Stimulated activated CD4-positive, alpha-beta T cell treated with anti-CD3 and anti-CD28 coated beads, Interleukin-4, amount 100 ng/mL, for 1 hour (primary cell): ENCODE results near the gene ARHGAP29.

Experiments used
- DNase-seq: peaks from one replicate; pipeline ENCODE4 v3.0.0-alpha.2; 2020

ARHGAP29 gene, protein sequence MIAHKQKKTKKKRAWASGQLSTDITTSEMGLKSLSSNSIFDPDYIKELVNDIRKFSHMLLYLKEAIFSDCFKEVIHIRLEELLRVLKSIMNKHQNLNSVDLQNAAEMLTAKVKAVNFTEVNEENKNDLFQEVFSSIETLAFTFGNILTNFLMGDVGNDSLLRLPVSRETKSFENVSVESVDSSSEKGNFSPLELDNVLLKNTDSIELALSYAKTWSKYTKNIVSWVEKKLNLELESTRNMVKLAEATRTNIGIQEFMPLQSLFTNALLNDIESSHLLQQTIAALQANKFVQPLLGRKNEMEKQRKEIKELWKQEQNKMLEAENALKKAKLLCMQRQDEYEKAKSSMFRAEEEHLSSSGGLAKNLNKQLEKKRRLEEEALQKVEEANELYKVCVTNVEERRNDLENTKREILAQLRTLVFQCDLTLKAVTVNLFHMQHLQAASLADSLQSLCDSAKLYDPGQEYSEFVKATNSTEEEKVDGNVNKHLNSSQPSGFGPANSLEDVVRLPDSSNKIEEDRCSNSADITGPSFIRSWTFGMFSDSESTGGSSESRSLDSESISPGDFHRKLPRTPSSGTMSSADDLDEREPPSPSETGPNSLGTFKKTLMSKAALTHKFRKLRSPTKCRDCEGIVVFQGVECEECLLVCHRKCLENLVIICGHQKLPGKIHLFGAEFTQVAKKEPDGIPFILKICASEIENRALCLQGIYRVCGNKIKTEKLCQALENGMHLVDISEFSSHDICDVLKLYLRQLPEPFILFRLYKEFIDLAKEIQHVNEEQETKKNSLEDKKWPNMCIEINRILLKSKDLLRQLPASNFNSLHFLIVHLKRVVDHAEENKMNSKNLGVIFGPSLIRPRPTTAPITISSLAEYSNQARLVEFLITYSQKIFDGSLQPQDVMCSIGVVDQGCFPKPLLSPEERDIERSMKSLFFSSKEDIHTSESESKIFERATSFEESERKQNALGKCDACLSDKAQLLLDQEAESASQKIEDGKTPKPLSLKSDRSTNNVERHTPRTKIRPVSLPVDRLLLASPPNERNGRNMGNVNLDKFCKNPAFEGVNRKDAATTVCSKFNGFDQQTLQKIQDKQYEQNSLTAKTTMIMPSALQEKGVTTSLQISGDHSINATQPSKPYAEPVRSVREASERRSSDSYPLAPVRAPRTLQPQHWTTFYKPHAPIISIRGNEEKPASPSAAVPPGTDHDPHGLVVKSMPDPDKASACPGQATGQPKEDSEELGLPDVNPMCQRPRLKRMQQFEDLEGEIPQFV

DNA sequence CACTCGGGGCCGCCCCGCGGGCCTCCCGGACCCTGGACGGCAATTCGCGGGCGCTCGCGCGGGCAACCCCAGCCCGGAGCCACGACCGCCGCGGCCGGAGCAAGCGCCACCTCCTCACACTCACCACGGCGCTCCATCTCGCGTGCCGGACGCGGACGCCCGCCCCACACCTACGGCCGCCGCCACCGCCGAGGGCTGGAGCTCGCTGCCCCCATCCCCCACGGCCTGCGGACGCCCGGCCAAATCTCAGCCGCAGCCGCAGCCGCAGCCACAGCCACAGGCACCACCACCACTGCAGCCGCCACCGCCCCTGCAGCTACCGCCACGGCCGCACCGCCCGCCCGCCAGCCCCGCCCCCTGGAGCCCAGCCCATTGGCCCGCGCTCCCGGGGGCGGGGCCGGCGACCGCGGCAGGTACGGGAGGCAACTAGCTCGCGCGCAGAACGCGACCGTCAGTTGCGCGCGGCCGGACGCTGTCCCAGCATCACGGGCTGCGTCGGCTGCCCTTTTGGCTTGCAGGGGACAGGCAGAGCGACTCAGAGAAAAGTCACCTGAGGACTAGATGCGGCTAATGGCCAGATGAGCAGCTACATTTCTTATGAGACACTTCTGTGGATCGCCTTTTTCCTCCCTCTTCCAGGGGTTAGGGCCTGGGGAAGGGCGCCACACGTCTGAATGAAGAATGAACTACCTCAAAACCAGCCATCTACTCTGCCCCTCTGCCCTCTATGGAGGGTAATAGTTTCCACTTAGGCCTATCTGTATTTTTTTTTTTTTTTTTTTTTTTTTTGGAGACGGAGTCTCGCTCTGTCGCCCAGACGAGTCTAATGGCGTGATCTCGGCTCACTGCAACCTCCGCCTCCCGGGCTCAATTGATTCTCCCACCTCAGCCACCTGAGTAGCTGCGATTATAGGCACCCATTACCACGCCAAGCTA is at the start of gene ARHGAP29:
TSS of gene ARHGAP29 (minus strand) at position 294 of the 936 bp plus-strand sequence. CDS start 5,973 bp downstream, outside the sequence.
- peak; percentile 58 for DNase-seq

DNA sequence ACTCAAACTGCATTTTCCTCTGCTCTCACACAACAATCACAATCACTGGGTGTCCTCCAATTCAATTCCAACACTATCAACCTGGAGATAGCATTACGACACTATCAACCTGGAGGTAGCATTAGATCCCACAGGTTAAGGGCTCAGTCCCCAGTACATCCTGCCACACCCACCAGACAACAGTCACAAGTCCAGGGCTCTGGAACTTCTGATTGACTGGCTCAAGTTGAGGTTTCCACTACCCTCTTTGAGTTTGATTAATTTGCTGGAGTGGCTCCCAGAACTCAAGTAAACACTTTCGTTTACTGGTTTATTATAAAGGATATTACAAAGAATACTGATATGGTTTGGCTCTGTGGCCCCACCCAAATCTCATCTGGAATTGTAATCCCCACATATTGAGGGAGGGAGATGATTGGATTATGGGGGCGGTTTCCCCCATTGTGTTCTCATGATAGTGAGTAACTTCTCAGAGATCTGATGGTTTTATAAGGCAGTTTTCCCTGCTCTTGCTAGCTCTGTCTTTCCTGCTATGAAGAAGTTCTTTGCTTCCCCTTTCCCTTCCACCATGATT is 49.6 kb upstream of the ARHGAP29 start:
- no peak for DNase-seq

DNA sequence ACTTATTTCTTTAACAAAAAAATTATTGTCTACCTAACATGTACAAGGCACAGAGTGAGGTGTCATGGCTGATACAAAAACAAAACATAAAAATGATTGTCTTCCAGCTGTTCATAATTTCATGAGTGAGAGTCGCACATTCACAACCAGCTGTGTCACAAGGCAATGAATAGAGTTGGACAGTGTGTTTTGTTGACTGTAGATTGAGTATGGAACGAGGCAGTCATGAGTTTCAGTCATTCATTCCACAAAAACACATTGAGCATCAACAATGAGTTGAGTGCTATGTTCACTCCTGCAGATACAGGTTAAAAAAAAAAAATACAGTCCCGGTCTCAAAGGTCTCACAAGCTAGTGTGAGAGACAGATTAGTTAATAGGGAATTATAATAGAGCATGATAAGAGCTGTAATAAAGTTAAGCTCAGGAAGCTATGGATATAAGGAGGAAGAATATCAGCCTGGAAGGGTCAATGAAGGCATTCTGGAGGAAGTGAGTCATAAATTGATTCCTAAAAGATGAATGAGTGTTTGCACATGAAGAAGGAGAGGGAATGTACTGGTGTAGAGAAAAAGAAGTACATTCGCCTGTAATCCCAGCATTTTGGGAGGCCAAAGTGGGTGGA is 47.8 kb upstream of the ARHGAP29 start:
- DNase-seq: no peak

DNA sequence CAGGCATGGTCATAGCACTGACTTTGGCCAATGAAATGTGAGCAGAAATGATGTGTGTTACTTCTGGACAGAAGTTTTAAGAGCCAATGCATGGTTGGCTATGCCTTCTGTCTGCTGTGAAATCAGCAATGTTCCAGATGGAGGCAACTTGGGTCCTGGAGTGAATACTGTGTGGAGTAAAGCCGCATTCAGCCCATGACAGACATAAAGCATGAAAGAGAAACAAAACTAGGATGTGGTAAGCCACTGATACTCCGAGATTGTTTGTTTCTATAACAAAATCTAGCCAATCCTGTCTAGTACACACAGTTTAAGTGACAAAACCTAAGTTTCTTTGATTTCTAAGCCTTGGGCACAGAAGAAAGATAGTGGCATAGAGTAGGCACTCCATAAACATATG is 47.1 kb upstream of the ARHGAP29 start:
- DNase-seq: no peak

DNA sequence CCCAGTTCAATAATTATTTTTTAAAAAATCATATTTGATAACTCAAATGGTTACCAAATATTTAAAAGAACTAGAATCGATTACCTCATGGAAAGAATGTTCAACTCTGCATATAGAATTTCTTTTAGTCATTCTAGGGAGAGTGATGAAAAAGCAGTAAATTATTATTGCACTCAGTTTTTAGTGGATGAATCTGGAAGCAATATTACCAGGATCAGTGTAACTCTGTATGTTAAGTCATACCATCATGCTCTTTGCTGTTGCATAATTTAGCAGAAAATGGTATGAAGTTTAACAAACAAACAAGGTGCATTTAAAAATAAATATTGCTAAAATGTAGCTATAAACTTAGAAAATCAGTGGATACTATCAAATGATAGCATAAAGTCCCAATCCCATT is 46.1 kb upstream of the ARHGAP29 start:
- DNase-seq: no peak

DNA sequence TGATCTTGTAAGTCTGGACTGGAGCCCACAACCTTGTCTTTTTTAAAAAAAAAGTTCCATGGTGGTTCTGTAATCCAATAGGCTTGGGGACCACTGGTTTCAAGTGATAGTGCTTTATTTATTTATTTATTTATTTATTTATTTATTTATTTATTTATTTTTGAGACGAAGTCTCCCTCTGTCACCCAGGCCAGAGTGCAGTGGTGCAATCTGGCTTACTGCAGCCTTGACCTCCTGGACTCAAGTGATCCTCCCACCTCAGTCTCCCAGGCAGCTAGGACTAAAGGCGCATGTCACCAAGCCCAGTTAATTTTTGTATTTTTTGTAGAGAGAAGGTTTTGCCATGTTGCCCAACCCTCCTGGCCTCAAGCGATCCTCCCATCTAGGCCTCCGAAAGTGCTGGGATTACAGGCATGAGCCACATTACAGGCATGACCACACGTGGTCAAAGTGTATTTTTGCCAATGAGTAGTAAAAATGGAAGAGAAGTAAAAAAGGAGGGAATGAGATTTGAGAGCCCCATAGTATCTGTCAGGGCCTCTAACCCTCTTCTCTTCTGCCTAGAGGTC is 44.8 kb upstream of the ARHGAP29 start:
- no peak for DNase-seq

DNA sequence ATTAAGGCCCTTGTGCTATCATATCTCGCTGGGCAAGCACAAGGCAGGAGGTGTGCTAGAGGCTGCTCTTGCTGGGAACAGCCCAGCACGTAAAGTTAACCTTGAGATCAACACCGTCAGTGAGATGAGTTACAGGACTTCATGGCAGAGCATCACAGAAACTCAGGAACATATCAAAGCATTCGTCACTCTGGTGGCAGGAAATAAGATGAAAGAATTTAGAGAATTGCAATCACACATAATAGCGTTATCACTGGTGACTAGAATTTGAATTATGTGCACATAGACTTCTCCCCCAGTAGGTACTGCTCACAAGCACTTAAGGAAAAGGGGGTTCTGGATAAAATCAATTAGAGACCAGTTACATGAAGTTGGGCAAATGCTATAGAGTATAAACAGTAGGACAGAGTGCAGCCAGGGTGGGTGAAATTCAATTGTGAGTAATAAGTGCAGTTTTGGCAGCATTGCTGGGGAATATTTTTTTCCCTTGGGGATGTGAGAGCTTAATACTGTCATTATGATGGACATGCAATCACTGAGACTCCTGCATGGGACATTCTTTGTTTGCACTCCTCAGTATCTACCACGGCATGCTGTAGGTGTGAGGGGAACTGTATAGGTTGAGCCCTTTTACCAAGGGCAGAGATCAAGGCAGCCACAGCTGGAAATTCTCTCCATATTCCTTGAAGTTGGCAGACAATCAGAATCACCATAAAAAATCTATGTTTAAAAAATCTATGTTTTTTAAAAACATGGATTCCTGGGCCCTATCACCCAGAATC is 44.2 kb upstream of the ARHGAP29 start:
- no peak for DNase-seq

DNA sequence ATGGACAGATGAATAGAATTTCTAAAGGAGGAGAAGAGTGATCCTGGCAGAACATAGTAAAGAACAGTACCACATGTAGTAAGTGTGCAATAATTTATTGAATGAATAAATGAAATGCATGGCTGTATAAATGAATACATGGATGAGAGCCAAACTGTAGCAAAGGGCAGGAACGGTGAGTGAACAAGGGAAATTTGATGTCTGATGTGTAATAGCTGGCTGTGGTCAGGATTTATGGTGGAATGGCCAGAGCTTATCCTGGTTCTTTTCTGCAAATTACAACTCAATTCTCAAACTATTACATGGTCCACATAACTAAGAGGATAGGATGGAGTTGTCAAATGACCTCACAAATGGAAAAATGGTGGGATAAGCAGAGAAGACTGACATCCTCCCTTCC is 43.2 kb upstream of the ARHGAP29 start:
- DNase-seq: no peak

DNA sequence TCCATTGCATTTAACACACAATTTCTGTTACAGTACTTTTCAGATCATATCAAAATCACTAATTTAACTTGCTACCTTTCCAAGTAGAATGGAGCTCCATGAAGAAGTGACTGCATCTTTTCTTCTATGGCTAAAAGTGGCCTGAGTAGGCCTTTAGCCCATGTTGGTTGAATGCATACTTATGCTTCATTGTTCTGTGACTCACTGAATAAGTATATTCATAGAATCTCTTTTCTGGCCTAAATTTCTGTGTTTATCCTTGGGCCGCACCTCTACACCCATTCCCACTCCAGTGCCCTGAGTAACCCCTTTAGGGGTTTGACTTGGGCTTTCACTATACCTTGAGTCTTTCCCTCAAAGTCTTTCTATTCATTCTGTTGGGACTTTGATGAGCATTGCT is 42.1 kb upstream of the ARHGAP29 start:
- no peak for DNase-seq

DNA sequence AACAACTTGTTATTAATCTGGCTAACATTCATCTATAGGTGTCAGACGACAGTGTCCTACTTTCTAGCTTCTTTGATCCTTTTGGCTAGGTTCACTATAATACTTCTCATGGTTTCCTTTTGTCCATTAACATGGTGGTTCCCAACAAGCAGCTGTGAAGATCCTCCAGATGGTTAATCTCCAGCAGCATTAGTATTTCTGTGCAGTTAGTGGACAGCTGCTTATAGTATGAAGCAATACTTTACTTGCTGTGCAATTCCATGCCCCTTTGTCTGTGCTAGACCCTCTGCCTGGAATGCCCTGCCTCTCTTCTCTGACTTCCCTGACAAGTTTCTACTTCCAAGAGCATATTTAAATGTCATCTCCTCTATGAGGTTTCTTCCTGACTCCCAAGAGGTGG is 41.7 kb upstream of the ARHGAP29 start:
- no peak for DNase-seq

DNA sequence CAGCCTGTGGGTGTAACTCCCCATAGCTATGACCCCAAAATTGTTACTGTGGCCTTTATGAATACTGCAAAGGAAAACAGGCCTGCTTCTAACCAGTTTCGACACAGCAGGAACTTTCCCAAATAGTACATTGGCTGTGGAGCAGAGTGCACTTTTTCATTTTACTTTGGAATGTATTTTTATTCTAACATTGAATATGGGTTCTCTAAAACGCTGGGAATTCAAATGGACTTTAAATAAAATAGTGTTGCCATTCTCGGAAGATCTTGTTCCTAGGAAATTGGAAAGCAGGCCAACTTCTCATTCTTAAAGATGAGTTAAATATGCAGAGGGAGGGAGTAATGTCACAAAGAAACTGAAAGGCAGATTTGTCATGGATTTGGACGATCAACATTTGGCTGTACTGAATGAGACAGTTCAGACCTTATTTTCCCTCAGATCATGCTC is 39.6 kb upstream of the ARHGAP29 start:
- DNase-seq: no peak

DNA sequence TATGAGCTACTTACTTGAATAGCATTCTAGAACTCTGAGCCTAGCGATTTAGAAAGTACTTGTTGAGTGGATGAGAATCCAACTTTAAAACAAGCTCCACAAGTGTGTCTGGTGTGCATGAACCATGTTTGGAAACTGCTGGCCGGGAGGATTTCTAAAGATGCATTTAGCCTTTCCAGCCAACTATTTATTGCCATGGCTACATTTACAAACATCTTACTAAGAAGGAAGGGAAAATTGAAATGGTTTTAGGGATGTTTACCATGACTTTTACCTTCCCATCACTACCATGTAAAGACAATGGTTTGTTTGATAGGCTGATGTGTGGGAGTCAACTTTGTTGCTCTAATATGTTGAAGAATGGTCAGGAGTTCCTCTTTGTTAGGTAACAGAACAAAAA is 37.7 kb upstream of the ARHGAP29 start:
- no peak for DNase-seq

DNA sequence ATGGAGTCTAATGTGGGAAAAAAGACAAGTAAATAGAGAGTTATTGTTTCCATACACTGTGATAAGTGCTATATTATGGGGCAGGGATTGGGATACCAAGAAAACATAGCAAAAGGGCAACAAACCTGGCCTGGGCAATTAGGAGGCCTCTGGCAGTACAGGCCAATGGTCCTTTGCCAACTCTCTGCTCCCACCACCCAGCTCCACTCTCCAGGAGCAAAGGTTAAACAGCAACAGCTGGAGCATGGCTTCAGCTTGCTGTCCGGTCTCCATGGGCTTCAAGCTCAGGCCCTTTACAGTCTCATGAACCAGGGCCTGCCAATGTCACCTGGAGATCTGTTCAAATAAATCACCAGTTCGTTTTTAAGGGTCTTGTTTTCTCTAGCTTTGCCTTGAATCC is 37.2 kb upstream of the ARHGAP29 start:
- DNase-seq: no peak

DNA sequence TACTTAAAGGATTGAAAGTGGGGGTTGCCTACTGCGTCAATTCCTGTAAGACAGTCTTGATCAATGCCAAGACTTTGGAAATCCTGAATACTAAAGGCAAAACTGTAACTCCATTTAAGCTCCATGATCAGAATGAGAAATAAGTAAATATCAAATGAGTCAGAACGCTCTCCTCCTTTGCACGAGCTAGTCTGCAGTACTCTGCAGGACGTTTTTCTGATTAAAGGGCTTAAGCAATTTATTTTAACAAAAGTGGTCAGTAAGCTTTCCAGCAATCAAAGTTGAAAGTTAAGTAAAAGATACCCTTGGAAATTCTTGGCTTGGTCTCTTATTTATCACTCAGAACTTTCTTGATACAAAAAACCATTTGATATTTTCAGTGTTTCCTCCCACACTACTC is 35.7 kb upstream of the ARHGAP29 start:
- no peak for DNase-seq

DNA sequence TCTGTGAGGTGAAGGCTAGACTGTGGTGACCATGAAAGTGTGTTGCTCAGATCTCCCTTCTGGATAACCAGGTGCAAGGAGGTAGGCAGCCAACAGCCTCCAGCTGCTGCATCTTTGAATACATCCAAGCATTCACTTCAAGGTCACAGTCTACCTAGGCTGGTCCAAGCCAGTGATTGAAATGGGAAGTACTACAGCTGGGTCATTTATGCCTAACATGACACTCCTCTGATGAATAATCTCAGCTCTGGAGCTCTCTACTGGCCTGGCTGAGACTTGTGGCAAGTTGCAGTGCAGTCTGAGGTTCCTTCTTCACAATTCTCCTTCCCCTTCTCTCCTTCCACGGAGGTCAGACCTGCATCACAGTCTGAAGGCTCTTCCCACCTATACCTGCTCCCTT is 35.0 kb upstream of the ARHGAP29 start:
- DNase-seq: no peak

DNA sequence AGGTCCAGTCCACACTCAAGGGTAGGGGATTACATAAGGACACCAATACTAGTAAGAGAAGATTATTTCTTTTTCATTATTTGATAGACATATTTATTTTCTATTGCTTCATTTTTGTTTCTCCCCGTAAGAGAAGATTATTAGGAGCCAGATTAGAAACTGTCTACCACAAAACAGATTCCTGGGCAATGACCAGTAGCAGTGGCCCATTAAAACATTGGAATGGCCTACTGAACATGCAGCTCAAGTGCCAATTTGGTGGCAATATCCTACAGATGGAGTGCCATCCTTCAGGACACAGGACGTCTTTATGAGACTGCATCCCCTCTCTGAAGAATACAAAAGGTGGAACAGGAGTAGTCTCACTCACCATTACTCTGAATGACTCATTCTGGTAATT is 34.0 kb upstream of the ARHGAP29 start:
- no peak for DNase-seq

DNA sequence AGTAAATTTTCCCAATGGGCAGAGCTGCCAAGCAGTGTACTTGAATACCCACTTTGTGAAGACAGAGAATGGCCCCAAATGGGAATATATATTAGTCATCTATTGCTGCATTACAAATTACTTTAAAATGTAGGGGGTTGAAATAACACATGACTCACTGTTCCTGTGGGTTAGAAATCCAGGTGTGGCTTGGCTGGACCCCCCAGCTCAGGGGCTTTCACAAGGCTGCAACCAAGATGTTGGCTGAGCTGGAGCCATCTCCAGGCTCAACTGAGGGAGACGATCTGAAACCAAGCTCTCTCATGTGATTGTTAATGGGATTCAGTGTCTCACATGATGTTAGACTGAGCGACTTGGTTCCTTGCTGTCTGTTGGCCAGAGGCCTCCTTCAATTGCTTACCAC is 33.4 kb upstream of the ARHGAP29 start:
- no peak for DNase-seq

DNA sequence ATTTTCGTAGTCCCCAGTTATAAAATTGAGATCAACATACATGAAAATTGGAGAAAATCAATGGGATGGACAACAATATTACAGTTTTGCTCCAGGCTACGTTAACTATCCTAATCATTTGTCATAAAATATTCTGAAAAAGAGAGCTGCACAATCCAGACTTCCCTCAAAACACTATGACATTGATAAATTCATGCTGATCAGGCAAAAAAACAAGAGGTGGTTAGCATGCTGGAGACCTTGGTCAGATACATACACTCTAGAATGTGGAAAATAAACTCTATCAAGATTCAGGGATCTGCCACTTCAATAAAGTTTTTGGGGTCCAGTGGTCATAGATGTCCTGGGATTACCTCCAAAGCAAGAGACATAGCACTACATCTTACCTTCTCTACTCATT is 32.5 kb upstream of the ARHGAP29 start:
- DNase-seq: no peak

DNA sequence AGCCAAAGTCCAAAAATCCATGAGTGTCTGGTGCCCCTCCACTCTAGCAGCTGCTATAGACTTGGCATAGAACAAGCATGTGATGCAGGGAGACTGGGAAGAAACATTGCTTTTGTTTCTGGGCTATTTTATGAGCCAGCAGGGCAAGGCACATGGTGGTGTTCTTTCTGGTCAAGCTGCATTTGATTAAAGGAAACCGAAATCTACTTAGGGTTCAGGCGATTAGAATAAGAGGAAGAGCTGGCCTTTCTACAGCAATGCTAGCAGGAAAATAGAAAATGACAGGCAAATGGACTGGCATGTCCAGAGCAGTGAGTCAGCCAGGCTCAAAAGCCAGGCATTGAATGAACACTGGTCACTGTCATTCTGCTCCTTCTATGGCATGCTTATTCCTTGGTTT is 28.5 kb upstream of the ARHGAP29 start:
- no peak for DNase-seq

DNA sequence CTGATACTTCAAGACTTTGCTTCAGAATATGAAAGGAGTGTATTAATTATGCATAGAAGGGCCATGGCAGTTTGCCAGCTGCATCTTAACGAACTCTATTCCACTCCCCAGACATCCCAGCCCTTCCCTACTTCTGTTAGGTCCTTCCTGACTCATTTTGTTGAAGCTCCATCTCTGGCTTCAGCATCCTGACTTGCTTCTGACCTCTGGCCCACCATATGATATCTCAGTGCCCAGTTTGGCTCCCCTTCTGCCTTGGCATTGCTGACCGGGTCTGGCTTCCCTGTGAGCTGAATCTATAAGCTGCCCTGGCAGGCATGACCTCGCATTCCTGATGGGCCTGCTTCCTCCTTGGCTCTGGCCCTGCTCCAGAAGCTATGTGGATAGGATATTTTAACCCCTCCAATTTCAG is 27.6 kb upstream of the ARHGAP29 start:
- DNase-seq: no peak
